Right forelimb (tissue), 1 donor: ENCODE measurements around the gene GET4.
A peak's percentile ranks its signal among the peaks of the same experiment; 100 is the strongest.

Experiments
- DNase-seq: peaks from one replicate; pipeline ENCODE4 v3.0.0-alpha.2; 2018

The GET4 gene

GRCh38 chr7:876077-876971 is at the start of gene GET4:
TSS of gene GET4 (plus strand) at chr7:876554. CDS start at chr7:876646, 92 bp downstream.
- peak; percentile 95 for DNase-seq

GRCh38 chr7:828793-829561 is 47.4 kb upstream of the GET4 start:
- no peak for DNase-seq

- DNase-seq = no peak
Observed at GRCh38 chr7:830069-830468, 46.3 kb upstream of the GET4 start.

GRCh38 chr7:831596-832166 is 44.7 kb upstream of the GET4 start:
- DNase-seq = no peak

- DNase-seq = no peak
Observed at GRCh38 chr7:832167-832967, 44.0 kb upstream of the GET4 start, which contains the start of gene SUN1. TSS of gene SUN1 (plus strand) at chr7:832476. CDS start at chr7:832525, 49 bp downstream.

- no peak for DNase-seq
Observed at GRCh38 chr7:832968-833424, 43.4 kb upstream of the GET4 start.

- no peak for DNase-seq
Observed at GRCh38 chr7:833601-834258, 42.6 kb upstream of the GET4 start.

- no peak for DNase-seq
Observed at GRCh38 chr7:834277-834676, 42.1 kb upstream of the GET4 start.

- DNase-seq = no peak
Observed at GRCh38 chr7:835021-835420, 41.3 kb upstream of the GET4 start.

- DNase-seq = no peak
Observed at GRCh38 chr7:835485-836401, 40.6 kb upstream of the GET4 start.

GRCh38 chr7:836429-836828 is 39.9 kb upstream of the GET4 start:
- no peak for DNase-seq

GRCh38 chr7:837001-837400 is 39.4 kb upstream of the GET4 start:
- no peak for DNase-seq

- peak; percentile 7 for DNase-seq
Observed at GRCh38 chr7:840001-840600, 36.3 kb upstream of the GET4 start.

GRCh38 chr7:841943-842342 is 34.4 kb upstream of the GET4 start:
- no peak for DNase-seq

GRCh38 chr7:842431-843031 is 33.8 kb upstream of the GET4 start:
- DNase-seq = no peak

GRCh38 chr7:843230-843629 is 33.1 kb upstream of the GET4 start:
- no peak for DNase-seq

GRCh38 chr7:844043-844442 is 32.3 kb upstream of the GET4 start:
- DNase-seq = no peak

GRCh38 chr7:844514-844913 is 31.8 kb upstream of the GET4 start:
- no peak for DNase-seq

- no peak for DNase-seq
Observed at GRCh38 chr7:845091-845490, 31.3 kb upstream of the GET4 start.

GRCh38 chr7:845731-846130 is 30.6 kb upstream of the GET4 start:
- DNase-seq = no peak
